ENCODE results near the gene ZIM2. TPM values are rescaled to one million over a fixed set of nuclear protein-coding genes. Genes with fewer than 3 reads are reported as not detected.

The ZIM2 gene
- total RNA-seq, 6 donors from 2014 or later, result 0.30 to 1.0 TPM; not detected in 4

DNA sequence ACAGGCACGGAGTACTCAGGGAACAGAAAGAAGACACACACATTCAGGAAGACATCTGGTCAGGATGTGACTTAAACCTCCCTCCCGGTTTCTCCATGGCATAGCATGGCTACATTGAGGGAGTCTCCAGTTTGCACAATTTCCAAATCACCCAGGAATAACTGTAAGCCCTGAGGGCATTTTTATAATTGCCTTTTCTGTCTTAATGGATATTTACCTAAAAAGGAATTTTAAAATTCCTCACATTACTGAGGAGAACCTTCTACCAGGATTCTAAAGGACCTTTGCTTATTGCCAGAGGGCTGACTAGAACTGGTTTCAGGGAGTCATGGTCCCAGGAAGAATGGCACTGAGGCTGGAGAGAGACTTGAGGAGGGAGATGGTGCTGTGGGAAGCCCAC lies 21.4 kb downstream of the ZIM2 start:
- 83 to 92% methylated on average over 2 of the region's 2 CpGs for WGBS, 2 donors

GRCh38 chr19:56814656-56815055 lies 25.9 kb downstream of the ZIM2 start:
- Histone ChIP-seq H3K27me3 (no peaks in the 10 kb centered on the region), H3K4me1 (no peaks in the 10 kb centered on the region), H3K4me3 (no peak overlapping the region), H3K27ac (no peak overlapping the region), H3K9me3 (peaks cover 0 to 3% (median 0%) of the 10 kb centered on the region in 4 donors), H3K36me3 (no peaks in the 10 kb centered on the region)
- 82 to 88% methylated on average over 7 of the region's 7 CpGs for WGBS, 2 donors
- ATAC-seq (ENCODE audit: low FRiP score in 2 of 2) (no peak), DNase-seq (no peak)
- TF ChIP-seq, protein P1, sequence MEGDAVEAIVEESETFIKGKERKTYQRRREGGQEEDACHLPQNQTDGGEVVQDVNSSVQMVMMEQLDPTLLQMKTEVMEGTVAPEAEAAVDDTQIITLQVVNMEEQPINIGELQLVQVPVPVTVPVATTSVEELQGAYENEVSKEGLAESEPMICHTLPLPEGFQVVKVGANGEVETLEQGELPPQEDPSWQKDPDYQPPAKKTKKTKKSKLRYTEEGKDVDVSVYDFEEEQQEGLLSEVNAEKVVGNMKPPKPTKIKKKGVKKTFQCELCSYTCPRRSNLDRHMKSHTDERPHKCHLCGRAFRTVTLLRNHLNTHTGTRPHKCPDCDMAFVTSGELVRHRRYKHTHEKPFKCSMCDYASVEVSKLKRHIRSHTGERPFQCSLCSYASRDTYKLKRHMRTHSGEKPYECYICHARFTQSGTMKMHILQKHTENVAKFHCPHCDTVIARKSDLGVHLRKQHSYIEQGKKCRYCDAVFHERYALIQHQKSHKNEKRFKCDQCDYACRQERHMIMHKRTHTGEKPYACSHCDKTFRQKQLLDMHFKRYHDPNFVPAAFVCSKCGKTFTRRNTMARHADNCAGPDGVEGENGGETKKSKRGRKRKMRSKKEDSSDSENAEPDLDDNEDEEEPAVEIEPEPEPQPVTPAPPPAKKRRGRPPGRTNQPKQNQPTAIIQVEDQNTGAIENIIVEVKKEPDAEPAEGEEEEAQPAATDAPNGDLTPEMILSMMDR (IDR thresholded peaks at IDR 0.05), result no peak
- TF ChIP-seq EP300 (IDR thresholded peaks at IDR 0.05), result no peak

More for the DNA sequence above, 21.4 kb downstream of the ZIM2 start:
- TF ChIP-seq, protein P1 (IDR thresholded peaks at IDR 0.05), result no peak
- TF ChIP-seq POLR2AphosphoS5 (IDR thresholded peaks at IDR 0.05) (no peak), EP300 (IDR thresholded peaks at IDR 0.05) (no peak), POLR2A (IDR thresholded peaks at IDR 0.05) (no peak)
- Histone ChIP-seq H3K9me3 (peaks cover 0 to 3% (median 0%) of the 10 kb centered on the region in 4 donors), H3K36me3 (no peaks in the 10 kb centered on the region), H3K27me3 (no peaks in the 10 kb centered on the region), H3K4me1 (no peaks in the 10 kb centered on the region), H3K4me3 (no peak overlapping the region), H3K27ac (no peak overlapping the region)
- DNase-seq (no peak), ATAC-seq (ENCODE audit: low FRiP score in 2 of 2) (no peak)

GRCh38 chr19:56813531-56813930 lies 27.0 kb downstream of the ZIM2 start:
- 68 to 78% methylated on average over 4 to 5 of the region's 5 CpGs for WGBS, 2 donors
- H3K4me3 ChIP-seq, result no peak overlapping the region
- no peak for DNase-seq
- H3K27ac ChIP-seq, result no peak overlapping the region
- no peak for ATAC-seq (ENCODE audit: low FRiP score in 2 of 2)
- H3K4me1 ChIP-seq, result no peaks in the 10 kb centered on the region
- peaks cover 0 to 3% (median 0%) of the 10 kb centered on the region in 4 donors for H3K9me3 ChIP-seq
- H3K27me3 ChIP-seq, result no peaks in the 10 kb centered on the region
- TF ChIP-seq EP300 (IDR thresholded peaks at IDR 0.05) (no peak), POLR2A (IDR thresholded peaks at IDR 0.05) (no peak), POLR2AphosphoS5 (IDR thresholded peaks at IDR 0.05) (no peak)
- TF ChIP-seq, protein P1 (IDR thresholded peaks at IDR 0.05), result no peak
- no peaks in the 10 kb centered on the region for H3K36me3 ChIP-seq

- H3K4me3 ChIP-seq, result no peak overlapping the region
- no peaks in the 10 kb centered on the region for H3K4me1 ChIP-seq
- peaks cover 0 to 5% (median 2%) of the 10 kb centered on the region in 4 donors for H3K9me3 ChIP-seq
- ATAC-seq (ENCODE audit: low FRiP score in 2 of 2) (no peak), DNase-seq (no peak)
- WGBS, 2 donors, result 62 to 82% methylated on average over 6 of the region's 6 CpGs
- TF ChIP-seq POLR2A (IDR thresholded peaks at IDR 0.05) (no peak), POLR2AphosphoS5 (IDR thresholded peaks at IDR 0.05) (no peak), EP300 (IDR thresholded peaks at IDR 0.05) (no peak)
- TF ChIP-seq, protein P1 (IDR thresholded peaks at IDR 0.05), result no peak
- H3K36me3 ChIP-seq, result no peaks in the 10 kb centered on the region
- H3K27me3 ChIP-seq, result no peaks in the 10 kb centered on the region
- no peak overlapping the region for H3K27ac ChIP-seq
Measured at GRCh38 chr19:56811480-56811879, 29.0 kb downstream of the ZIM2 start.

DNA sequence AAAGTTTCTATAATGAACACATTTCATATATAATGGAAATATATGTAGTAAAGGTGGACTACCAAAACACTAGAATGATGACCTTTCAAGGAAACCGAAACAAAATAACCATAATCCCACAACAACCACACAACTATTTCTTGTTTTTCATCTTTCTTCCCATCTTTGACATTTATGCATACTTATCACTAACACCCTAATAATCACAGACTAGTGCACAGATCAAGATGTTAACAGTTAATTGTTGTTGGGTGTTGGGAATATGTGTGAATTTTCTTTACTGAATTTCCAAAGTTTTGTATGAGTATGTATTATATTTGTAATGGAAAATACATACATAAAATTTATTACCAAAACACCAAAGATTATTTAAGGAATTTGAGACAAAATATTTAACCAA lies 30.3 kb downstream of the ZIM2 start:
- TF ChIP-seq, protein P1 (IDR thresholded peaks at IDR 0.05), result no peak
- TF ChIP-seq POLR2A (IDR thresholded peaks at IDR 0.05) (no peak), POLR2AphosphoS5 (IDR thresholded peaks at IDR 0.05) (no peak), EP300 (IDR thresholded peaks at IDR 0.05) (no peak)
- ATAC-seq (ENCODE audit: low FRiP score in 2 of 2) (no peak), DNase-seq (no peak)
- Histone ChIP-seq H3K9me3 (peaks cover 0 to 9% (median 8%) of the 10 kb centered on the region in 4 donors), H3K36me3 (no peaks in the 10 kb centered on the region), H3K27ac (no peak overlapping the region), H3K4me1 (no peaks in the 10 kb centered on the region), H3K27me3 (no peaks in the 10 kb centered on the region), H3K4me3 (no peak overlapping the region)
- WGBS, 2 donors, result 84 to 91% methylated on average over 1 of the region's 1 CpG

Measured in upper lobe of left lung (tissue), 6 donors.